ENCODE results near the gene GRIA1.

- no peak for TF ChIP-seq HDGF (IDR thresholded peaks at IDR 0.05; ENCODE audit: borderline replicate concordance)
- no peak for TF ChIP-seq SP1 (IDR thresholded peaks at IDR 0.05)
- TF ChIP-seq BHLHE40 (IDR thresholded peaks at IDR 0.05; ENCODE audit: borderline replicate concordance), result no peak
- no peak for TF ChIP-seq FOXA1 (IDR thresholded peaks at IDR 0.05)
- no peak for TF ChIP-seq ZNF384 (IDR thresholded peaks at IDR 0.05)
These were observed 4.8 kb upstream of the GRIA1 start for GRCh38 chr5:153485641-153486040.

All from HEK293T (cell line).